ENCODE data around the gene RBCK1. TPM values are rescaled to one million over a fixed set of nuclear protein-coding genes. Genes with fewer than 3 reads are reported as not detected.
A peak's percentile ranks its signal among the peaks of the same experiment; 100 is the strongest.

The RBCK1 gene
- total RNA-seq, 1 donor from 2014 or later: 67.0 TPM

DNA sequence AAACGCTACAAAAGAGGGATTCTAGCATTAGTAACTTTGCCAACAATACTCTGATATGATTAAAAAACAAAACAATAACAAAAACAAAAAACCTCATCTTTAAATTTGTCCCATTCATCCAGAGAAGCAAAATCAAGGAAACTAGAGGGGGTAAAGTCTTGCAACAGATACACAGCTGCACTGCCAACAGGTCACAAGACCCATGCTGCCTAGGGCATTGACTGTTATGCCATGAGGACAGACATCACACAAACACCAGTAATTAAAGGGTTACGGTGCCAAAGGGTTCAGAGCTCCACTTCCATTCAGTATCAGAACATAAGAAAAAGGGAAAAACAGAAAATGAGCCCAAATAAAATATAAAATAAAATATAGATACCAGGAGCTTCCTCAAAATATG is 52.6 kb downstream of the RBCK1 start:
- TF ChIP-seq POLR2AphosphoS5 (IDR thresholded peaks at IDR 0.05; ENCODE audit: insufficient read depth in 1 of 2, low read depth in 1 of 2) (no peak), POLR2A (IDR thresholded peaks at IDR 0.05) (no peak)
- TF ChIP-seq, protein P1, sequence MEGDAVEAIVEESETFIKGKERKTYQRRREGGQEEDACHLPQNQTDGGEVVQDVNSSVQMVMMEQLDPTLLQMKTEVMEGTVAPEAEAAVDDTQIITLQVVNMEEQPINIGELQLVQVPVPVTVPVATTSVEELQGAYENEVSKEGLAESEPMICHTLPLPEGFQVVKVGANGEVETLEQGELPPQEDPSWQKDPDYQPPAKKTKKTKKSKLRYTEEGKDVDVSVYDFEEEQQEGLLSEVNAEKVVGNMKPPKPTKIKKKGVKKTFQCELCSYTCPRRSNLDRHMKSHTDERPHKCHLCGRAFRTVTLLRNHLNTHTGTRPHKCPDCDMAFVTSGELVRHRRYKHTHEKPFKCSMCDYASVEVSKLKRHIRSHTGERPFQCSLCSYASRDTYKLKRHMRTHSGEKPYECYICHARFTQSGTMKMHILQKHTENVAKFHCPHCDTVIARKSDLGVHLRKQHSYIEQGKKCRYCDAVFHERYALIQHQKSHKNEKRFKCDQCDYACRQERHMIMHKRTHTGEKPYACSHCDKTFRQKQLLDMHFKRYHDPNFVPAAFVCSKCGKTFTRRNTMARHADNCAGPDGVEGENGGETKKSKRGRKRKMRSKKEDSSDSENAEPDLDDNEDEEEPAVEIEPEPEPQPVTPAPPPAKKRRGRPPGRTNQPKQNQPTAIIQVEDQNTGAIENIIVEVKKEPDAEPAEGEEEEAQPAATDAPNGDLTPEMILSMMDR (IDR thresholded peaks at IDR 0.05): no peak
- H3K4me3 ChIP-seq: peak overlapping the region in 1 of 2 donors; percentile 84
- DNase-seq (ENCODE audit: extremely low spot score in 2 of 2): no peak
- H3K36me3 ChIP-seq: no peaks in the 10 kb centered on the region
- H3K9me3 ChIP-seq: no peaks in the 10 kb centered on the region
- intact Hi-C loops (cut with DNase I): no loop called here
- H3K27ac ChIP-seq: no peak overlapping the region
- H3K27me3 ChIP-seq: no peaks in the 10 kb centered on the region
- peaks cover 51% of the 10 kb centered on the region for H3K4me1 ChIP-seq

DNA sequence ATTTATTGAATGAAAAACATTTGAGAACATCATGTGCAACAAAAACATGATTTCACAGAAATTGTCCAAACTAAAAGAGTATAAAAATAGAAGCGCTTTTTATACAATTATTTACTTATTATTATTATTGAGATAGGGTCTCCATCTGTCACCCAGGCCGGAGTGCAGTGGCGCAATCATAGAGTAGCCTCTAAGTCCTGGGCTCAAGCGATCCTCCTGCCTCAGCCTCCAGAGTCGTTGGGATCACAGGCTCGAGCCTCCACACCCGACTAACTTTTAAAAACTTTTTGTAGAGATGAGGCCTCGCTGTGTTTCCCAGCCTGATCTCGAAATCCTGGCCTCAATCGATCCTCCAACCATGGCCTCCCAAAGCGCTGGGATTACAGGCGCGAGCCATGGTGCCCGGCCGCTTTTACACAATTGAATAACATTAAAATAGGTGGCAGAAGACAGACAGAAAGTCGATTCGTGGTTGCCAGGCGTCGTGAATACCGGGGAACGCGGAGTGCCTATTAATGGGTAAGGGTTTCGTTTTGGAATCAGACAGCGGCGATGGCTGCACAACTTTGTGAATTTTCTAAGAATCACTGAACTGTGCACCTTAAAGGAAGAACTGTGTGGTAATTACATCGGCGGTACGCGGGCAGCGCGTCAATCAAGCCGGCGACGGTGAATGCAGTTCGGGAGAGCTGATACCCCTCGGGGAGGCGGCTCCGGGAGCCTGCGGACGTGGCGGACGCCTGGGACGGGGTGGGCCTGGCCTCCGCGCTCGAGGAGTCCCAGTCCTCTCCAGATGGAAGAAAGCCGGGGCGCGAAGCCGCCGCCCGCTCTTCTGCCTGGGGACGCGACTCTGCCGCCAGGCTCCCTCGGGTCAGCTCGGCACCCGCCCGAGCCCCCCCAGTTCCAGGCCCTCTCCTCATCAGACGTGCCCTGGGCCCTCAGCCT is 53.4 kb downstream of the RBCK1 start:
- Histone ChIP-seq H3K27ac (peak overlapping the region; percentile 91), H3K4me3 (peak overlapping the region; percentile 84 to 90), H3K27me3 (no peaks in the 10 kb centered on the region), H3K4me1 (peaks cover 43% of the 10 kb centered on the region), H3K36me3 (no peaks in the 10 kb centered on the region), H3K9me3 (no peaks in the 10 kb centered on the region)
- TF ChIP-seq POLR2A (IDR thresholded peaks at IDR 0.05) (no peak), POLR2AphosphoS5 (IDR thresholded peaks at IDR 0.05; ENCODE audit: insufficient read depth in 1 of 2, low read depth in 1 of 2) (no peak)
- TF ChIP-seq, protein P1 (IDR thresholded peaks at IDR 0.05): no peak
- DNase-seq (ENCODE audit: extremely low spot score in 2 of 2): no peak
- intact Hi-C loops (cut with DNase I): no loop called here

DNA sequence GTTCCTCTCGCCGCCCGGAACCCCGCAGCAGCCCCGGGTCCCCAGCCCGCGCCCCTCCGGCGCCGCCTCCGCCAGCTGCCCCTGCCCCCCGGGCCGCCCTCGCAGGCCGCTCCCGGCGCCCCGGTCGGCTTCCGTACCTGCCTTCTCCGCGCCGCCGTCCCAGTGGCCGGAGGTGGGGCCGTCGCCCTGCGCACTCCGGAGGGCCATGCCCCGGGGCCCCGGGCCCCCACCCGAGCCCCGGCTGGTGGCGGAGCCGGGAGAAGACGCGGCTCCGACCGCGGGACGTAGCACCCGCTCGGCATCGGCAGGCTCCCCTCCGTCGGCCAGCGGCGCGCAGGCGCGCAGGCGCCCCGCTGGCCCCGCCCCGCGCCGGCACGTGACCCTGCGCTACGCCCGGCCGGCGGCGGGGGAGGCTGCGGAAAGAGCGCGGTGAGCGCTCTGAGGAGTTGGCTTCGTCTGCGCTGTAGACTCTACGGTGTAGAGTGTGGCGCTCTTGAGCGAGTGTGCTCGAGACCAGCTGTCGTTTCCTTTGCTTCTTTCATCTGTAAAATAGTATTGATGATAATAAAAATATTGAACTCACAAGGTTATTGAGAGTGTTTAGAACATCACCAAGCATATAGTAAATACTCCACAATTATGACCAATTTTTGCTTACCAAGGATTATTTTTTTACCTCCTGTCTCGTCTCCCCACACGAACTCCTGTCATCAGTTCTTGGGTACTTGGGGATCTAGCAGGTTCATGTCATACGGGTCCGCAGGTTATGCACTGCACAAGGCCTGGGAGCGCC is 54.3 kb downstream of the RBCK1 start, which contains the start of gene TBC1D20:
Gene TBC1D20 (minus strand): TSS at position 335 of the 793 bp plus-strand sequence. CDS start 128 bp downstream, at position 207.
- no peak for DNase-seq (ENCODE audit: extremely low spot score in 2 of 2)
- Histone ChIP-seq H3K4me3 (peak within 1 kb of the TSS; percentile 84 to 90), H3K27me3 (no peaks in the 10 kb centered on the region), H3K4me1 (peaks cover 42% of the 10 kb centered on the region), H3K9me3 (no peaks in the 10 kb centered on the region), H3K27ac (peak within 1 kb of the TSS; percentile 91), H3K36me3 (no peaks in the 10 kb centered on the region)
- intact Hi-C loops (cut with DNase I): no loop called here
- TF ChIP-seq POLR2AphosphoS5 (IDR thresholded peaks at IDR 0.05; ENCODE audit: insufficient read depth in 1 of 2, low read depth in 1 of 2) (peak; percentile 24 to 39), POLR2A (IDR thresholded peaks at IDR 0.05) (peak in 1 of 2 donors; percentile 90)
- TF ChIP-seq, protein P1 (IDR thresholded peaks at IDR 0.05): no peak

DNA sequence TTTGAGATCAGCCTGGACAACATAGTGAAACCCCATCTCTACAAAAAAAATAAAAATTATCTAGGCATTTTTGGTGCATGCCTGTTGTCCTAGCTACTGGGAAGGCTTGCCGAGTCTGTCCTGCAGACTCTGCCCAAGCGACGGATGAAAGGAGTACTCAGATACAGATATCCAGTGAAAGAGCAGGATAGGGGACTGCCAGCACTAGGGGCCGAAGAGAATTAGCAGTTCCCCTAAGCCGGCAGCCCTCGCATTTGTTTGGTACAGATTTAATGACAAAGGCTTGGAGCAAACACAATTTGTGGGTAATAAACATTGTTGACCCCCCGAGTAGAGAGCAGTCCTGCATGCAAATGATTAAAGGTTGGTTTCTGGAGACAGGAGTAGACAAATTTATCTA is 59.7 kb downstream of the RBCK1 start:
- no peaks in the 10 kb centered on the region for H3K36me3 ChIP-seq
- no peaks in the 10 kb centered on the region for H3K27me3 ChIP-seq
- intact Hi-C loops (cut with DNase I): no loop called here
- TF ChIP-seq POLR2AphosphoS5 (IDR thresholded peaks at IDR 0.05; ENCODE audit: insufficient read depth in 1 of 2, low read depth in 1 of 2): no peak
- TF ChIP-seq, protein P1 (IDR thresholded peaks at IDR 0.05): no peak
- TF ChIP-seq POLR2A (IDR thresholded peaks at IDR 0.05): no peak
- H3K4me3 ChIP-seq: no peak overlapping the region
- H3K9me3 ChIP-seq: no peaks in the 10 kb centered on the region
- peaks cover 5% of the 10 kb centered on the region for H3K4me1 ChIP-seq
- no peak overlapping the region for H3K27ac ChIP-seq
- DNase-seq (ENCODE audit: extremely low spot score in 2 of 2): no peak

All from vagina (tissue), 2 donors.